OCI-LY7 (cell line): ENCODE results near the gene FIP1L1.

Experiments used
- CTCF ChIP-seq: fragments of 200-600 bp; sonication (generic); conservative IDR thresholded peaks from 2 replicates; pipeline ENCODE4 v1.5.1; 2014; ENCODE audit warnings: mild to moderate bottlenecking, antibody characterized with exemption, low read length, moderate library complexity, mixed read lengths
- EZH2phosphoT487 ChIP-seq: fragments of 200-600 bp; sonication (generic); IDR thresholded peaks from 2 replicates; pipeline ENCODE4 v1.6.1; 2018; ENCODE audit warnings: low read depth, borderline replicate concordance, mild to moderate bottlenecking, mixed run types, antibody characterized with exemption, low read length, moderate library complexity, mixed read lengths

GRCh38 chr4:53444954-53445353 lies 67.5 kb downstream of the FIP1L1 start:
- TF ChIP-seq CTCF (no peak), EZH2phosphoT487 (no peak)
